HK-2 (cell line): ENCODE measurements around the gene CMSS1.

Experiments used
- DNase-seq: peaks from one replicate; pipeline ENCODE4 v3.0.0-alpha.2; 2018; ENCODE audit not compliant: unreplicated experiment

Gene CMSS1

GRCh38 chr3:99875581-99875928, 57.9 kb downstream of the CMSS1 start:
- DNase-seq, result no peak

GRCh38 chr3:99875929-99876841, 58.5 kb downstream of the CMSS1 start:
- peak; percentile 58 for DNase-seq

GRCh38 chr3:99877031-99877579, 59.4 kb downstream of the CMSS1 start:
- no peak for DNase-seq

- DNase-seq, result no peak
Measured at GRCh38 chr3:99878005-99878404, 60.3 kb downstream of the CMSS1 start.

GRCh38 chr3:99879275-99879674, 61.6 kb downstream of the CMSS1 start:
- DNase-seq, result no peak

- DNase-seq, result no peak
Measured at GRCh38 chr3:99881121-99881524, 63.5 kb downstream of the CMSS1 start.

GRCh38 chr3:99882436-99883137, 64.9 kb downstream of the CMSS1 start:
- DNase-seq, result no peak

GRCh38 chr3:99883138-99883461, 65.4 kb downstream of the CMSS1 start:
- no peak for DNase-seq

GRCh38 chr3:99883693-99884092, 66.0 kb downstream of the CMSS1 start:
- DNase-seq, result no peak

- no peak for DNase-seq
Measured at GRCh38 chr3:99884484-99884883, 66.8 kb downstream of the CMSS1 start.

GRCh38 chr3:99885085-99885484, 67.4 kb downstream of the CMSS1 start:
- DNase-seq, result no peak

- DNase-seq, result no peak
Measured at GRCh38 chr3:99885851-99886250, 68.2 kb downstream of the CMSS1 start.

GRCh38 chr3:99891610-99892285, 74.1 kb downstream of the CMSS1 start:
- no peak for DNase-seq

- no peak for DNase-seq
Measured at GRCh38 chr3:99892332-99892731, 74.7 kb downstream of the CMSS1 start.

GRCh38 chr3:99895131-99895696, 77.6 kb downstream of the CMSS1 start:
- no peak for DNase-seq

- peak; percentile 37 for DNase-seq
Measured at GRCh38 chr3:99895703-99896441, 78.2 kb downstream of the CMSS1 start.

GRCh38 chr3:99896482-99896881, 78.8 kb downstream of the CMSS1 start:
- no peak for DNase-seq

GRCh38 chr3:99899603-99900002, 81.9 kb downstream of the CMSS1 start:
- DNase-seq, result no peak

- DNase-seq, result no peak
Measured at GRCh38 chr3:99900248-99900647, 82.6 kb downstream of the CMSS1 start.

GRCh38 chr3:99901200-99901926, 83.7 kb downstream of the CMSS1 start:
- no peak for DNase-seq

- DNase-seq, result no peak
Measured at GRCh38 chr3:99902091-99902490, 84.4 kb downstream of the CMSS1 start.
